ENCODE data around the gene ZMIZ1.

The ZMIZ1 gene

DNA sequence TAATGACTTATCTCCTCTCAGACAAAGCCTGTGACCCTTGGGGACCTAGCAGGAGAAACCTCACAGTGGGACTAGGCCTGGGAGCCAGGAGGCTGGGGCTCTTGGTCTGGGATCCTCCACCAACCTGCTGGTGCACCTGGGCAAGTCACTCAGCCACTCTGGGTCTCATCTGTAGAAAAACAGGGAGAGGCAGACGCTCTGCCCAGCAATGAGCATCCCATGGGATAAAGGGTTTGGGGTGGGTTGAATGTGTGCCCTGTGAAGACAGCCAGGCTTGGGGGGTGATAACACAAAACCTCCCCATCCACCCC is 81.6 kb downstream of the ZMIZ1 start:
- DNase-seq (ENCODE audit: low spot score), result no peak

DNA sequence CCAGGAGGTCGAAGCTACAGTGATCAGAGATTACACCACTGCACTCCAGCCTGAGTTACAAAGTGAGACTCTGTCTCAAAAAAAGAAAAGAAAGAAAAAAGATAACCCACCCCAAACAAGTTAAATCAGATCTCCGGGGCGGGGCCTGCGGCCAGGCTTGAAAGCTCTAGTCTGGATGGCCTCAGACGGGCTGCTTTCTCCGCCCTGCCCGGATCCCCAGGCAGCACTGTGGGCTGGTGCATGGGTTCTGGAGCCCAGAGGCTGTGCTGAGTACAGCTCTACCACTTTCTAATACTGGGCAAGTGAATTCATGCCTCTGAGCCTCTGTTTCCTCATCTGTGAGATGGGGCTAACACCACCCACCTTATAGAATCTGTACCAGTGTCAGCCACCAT is 83.7 kb downstream of the ZMIZ1 start:
- no peak for DNase-seq (ENCODE audit: low spot score)

DNA sequence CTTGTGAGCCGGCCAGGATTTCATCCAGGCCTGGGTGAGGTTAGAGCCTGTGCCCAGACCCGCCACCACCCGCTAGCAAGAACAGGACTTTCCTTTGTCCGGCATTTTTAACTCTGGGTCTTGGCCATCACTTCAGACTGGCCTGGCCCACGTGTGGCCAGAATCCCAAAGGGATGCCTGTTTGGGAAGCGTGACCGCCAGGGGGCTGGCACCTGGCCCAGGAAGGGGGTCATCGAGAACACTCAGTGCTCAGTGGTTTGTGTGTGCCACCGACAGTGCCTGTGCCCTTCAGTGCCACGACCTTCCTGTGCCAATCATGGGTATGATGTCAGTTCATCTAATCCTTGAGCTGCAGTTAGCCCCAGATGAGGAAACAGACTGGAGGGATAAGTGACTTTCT is 85.0 kb downstream of the ZMIZ1 start:
- no peak for DNase-seq (ENCODE audit: low spot score)

DNA sequence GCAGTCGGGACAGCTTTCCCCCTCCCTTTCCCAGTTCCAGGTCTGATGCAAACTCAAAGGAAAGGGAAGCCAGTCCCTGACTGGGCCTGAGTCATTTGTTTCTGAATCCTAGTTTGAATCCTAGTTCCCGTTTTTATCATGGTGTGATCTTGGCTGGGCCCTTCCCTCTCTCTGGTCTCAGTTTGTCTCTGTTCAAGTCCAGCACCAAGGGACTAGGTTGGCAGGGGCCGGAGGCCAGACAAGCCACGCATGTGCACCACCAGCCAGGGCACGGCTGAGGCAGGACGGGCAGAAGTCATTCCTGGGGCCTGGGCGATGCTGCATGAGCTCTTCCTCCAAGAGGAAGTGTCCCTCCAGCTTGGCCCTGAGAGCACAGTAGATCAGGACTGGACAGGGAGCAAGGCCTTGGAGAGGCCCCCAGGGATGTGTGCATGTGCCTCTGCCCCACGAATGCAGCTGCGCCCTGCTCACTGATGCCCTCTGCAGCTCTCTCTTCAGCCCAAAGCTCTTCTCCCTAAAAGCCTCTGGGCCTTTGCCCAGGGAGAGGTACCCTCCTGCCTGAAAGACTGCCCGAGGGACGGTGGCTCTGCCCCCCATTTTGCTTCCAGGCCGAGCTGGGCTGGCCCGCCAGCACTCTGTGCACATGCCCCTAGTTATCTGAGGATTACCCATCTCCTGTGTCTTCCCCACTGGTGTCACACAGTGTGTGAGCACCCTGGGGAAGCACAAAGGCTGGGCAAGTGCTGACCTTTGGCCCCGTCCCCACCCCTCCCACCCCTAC is 86.7 kb downstream of the ZMIZ1 start:
- peak; percentile 60 for DNase-seq (ENCODE audit: low spot score)

DNA sequence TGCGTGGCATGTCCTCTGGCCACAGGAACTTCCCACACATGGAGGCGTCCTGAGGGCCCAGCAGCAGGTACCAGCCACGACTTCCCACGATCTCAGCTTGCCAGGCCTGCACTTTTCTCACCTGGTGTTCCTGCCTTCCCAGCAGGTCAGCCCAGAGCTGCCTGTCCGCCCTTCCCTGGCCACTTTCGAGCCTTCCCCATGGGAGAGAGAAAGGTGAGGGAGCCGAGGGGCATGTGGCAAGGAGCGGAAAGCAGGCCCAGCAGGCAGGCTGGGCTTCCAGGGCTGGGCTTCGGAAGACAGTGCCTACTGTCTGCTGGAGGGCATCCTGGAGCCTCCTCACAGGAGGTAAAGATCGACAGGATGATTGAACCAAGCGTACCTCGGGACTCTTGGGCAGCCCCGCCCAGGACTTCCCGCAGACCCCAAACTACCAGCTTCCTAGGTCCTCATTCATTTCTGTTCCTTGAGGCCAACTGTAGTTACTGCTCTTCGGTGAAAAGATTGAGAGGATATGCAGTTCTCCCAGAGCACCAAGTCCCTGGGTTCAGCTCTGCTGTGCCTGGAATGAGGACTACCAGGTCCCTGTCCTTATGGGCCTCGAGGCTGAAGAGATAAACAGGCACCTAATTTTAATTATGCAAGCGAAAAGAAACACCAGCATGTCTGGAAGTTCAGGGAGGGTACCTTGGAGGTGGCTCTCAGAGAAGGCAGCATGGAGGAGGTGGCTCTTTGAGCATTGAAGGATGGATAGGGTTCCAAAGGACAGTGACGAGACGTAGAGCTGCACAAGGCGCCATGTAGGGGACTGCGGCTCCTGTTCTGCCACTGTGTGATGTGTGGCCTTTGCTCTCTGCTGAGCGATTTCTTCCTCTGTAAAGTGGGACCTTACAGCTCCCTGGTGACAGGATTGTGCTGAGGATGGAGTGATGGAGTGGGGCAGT is 87.8 kb downstream of the ZMIZ1 start:
- DNase-seq (ENCODE audit: low spot score), result no peak

DNA sequence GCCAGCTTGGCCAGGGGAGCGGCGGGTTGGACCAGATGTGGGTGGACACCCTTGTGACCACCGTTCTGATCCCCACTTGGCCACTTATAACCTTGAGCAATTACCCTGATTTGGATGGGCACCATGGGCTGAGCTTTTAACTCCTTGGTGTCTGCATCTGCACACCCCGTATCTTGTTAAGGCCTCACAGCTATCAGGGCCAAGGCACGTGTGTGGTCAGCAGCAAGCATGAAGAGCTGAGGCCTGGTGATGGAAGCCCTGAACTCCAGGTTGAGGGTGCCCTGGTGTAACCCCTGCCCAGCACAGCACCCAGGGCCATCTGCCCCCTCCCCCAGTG is 89.2 kb downstream of the ZMIZ1 start:
- no peak for DNase-seq (ENCODE audit: low spot score)

DNA sequence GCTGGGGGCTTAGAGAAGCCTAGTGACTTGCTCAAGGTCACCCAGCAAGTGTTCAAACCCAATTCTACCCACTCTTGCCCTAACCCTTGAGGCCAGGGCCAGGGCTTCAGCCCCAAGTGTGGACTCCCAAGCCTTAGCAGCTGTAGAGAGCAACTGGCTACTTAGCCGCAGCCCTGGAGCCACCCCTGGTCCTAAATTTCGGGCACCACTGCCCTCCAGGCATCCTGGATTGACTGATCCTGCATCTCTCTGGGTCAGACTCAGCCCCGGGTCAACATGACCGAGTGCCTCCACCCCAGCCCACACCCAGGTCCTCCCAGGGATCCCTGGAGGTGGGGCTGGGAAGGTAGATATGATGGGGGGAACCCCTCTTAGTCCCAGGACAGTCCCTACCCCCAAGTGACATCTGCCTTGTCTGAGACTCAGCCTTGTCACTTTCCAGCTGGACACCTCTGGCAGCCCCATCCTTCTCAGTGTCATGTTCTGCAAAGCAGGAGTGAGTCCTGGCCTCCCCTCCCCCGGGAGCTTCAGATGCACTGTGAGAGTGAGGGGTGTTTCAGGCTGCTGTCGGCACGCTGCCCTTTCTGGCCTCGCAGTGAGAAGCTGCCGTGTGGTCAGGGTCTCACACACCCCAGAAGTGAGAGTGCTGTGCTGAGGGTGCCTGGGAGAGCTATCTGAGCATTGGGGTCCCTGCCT is 89.8 kb downstream of the ZMIZ1 start:
- DNase-seq (ENCODE audit: low spot score), result no peak

DNA sequence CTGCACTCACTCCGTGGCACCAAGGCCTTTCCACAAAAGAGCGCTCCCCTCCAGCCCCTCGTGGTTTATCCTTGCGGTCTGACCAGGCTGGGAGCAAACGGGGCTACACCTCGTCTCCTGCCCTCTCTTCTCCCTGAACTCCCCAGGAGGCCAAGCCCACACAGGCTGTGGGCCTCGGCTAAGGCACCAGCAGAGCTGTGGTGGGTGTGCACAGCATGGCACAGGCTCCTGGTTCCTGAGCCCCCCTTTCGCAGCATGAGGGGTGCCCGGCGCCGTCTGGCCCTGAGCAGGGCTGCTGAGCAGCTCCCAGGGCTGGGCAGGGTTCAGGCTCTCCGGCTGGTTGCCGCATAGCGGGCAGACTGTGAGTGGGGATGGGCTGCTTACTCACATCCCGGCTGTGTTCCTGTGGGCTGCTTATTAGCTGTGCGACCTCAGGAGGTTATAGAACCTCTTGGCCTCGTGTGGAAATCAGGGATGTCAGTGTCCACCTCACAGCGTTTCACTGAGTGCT is 90.4 kb downstream of the ZMIZ1 start:
- DNase-seq (ENCODE audit: low spot score), result peak; percentile 90

DNA sequence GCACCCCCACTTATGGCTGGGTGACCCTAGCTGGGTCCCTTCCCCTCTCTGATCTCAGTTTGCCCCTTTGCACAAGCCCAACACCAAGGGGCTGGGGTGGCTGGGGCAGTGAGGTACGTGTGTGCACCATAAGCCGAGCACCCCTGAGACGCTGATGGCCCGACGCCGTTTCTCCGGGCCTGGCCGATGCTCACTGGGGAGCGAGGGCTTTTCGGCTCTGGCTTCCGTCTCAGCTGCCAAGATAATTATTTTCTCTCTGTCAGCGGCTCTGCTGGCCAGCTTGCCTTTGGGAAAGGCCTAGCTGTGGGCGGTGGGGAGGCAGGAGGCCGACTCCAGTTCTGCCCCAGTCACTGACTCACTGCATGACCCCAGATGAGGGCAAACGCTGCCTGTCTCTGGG is 91.0 kb downstream of the ZMIZ1 start:
- DNase-seq (ENCODE audit: low spot score), result peak; percentile 84

DNA sequence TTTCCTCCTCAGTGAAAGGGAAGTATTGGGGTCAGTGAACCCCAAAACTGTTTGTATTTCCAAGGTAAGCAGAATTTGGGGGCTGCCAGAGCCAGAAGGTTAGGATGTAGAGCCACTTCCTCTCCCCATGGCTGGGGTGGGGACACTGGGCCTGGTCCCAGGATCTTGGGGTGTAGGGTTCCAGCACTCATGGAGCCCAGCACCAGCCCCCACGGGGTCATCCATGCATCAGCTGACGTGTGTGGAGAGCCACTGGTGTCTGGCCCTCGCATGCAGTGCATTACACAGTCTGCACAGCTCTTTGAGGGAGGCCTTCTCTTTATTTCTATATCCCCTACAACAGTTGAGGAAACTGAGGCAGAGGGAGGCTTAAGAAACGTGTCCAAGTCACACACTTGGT is 91.4 kb downstream of the ZMIZ1 start:
- DNase-seq (ENCODE audit: low spot score), result no peak

DNA sequence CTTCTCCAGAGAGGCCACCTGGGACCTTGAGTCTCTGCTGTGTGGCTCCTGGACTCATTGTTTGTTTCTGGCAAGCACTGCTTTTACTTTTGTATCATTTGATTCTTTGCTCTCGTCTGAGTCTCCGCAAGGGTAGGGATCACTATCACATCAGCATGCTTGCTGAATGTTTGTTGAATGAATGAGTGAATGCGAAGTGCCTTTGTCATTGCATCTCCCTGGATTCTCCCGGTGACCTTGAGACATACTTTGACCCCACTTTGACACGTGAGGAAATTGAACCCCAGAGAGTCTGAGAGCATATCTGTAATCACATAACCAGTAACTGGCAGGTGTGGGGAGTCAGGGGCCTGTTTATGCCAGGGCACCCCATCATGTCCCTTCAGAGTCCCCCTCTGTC is 92.8 kb downstream of the ZMIZ1 start:
- no peak for DNase-seq (ENCODE audit: low spot score)

DNA sequence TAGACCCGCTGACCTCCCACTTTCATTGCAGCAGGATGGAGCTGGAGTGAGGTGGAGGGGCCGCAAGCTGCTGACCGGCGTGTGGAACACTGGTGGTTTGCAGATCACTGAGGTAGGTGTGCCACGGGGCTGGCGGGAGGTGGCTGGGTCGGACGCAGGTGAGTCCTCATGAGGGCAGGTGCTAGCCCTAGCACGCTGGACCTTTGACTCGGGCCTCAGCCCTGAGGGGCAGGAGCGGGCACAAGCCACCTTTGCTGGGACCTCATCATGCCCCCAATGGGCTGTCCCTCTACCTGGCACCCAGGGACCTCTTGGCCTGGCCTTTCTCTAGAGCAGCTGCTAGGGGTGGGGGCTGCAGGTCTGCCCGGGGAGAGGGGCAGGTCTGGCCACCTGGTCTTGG is 93.3 kb downstream of the ZMIZ1 start:
- DNase-seq (ENCODE audit: low spot score), result no peak

DNA sequence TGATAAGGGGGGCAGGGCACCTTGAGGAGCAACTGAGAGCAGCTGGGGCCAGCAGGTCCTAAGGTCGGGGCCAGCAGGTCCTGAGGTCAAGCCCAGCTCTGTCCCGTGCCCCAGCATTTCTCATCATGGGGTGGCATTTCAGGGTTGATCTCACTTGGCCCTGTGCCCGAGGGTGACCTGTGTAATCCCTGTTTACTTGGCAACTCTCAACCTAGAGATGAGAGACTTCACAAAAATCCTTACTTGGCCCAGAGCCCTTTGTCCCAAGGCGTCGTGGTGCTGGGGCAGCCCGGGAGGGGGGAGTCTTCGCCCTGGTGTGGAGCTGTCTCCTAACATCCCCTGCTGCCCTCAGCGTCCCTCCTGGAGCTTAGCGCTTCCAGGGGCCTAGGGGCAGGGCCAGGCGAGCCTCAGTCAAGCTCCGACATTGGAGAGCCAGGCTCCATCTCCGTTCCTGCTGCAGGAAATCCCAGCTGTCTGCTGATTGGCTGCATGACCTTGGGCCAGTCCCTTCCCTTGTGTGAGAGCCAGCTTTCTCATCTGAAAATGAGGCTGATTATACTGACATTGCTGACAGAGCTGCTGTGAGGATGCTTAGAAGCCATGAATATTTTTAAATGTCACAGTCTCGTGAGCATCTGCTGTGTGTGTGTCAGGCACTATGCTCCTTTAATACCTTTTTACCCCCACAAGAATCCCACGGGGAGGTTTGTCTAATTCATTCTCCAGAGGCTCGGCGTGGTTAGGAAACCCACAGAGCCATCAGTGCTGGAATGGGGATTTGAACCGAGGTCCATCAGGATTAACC is 94.3 kb downstream of the ZMIZ1 start:
- no peak for DNase-seq (ENCODE audit: low spot score)

DNA sequence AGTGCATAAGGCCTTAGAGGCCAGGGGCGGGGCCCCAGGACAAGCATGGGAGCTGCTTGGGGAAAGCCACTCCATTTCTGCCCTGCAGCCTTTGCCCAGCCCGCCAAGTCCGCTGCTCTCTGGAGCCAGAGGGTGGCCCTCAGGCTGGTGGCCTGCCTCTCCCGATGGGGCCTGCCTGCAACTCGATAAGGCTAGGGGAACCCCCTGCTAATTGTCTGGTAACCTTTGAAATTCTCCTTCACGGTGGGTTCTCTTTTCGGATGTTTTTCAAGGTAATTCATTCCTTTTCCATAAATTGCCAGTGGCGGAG is 94.9 kb downstream of the ZMIZ1 start:
- DNase-seq (ENCODE audit: low spot score), result no peak

DNA sequence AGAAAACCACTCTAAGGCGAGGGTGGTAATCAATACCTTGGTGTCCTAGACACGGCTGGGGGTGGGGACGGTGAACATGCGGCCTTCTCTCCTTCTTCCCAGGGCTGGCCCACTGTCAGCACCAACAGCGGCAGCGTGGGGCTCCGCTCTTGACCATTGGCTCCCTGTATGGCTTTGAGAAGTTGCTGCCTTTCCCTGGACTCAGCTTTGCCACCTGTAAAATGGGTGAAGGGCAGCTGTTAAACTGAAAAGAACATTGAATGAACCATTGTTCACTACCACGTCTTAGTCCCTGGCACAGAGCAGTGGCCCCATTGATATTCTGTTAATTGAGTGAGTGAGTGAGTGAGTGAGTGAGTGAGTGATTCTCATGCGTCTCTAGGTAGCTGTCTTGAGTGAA is 95.3 kb downstream of the ZMIZ1 start:
- DNase-seq (ENCODE audit: low spot score), result no peak

DNA sequence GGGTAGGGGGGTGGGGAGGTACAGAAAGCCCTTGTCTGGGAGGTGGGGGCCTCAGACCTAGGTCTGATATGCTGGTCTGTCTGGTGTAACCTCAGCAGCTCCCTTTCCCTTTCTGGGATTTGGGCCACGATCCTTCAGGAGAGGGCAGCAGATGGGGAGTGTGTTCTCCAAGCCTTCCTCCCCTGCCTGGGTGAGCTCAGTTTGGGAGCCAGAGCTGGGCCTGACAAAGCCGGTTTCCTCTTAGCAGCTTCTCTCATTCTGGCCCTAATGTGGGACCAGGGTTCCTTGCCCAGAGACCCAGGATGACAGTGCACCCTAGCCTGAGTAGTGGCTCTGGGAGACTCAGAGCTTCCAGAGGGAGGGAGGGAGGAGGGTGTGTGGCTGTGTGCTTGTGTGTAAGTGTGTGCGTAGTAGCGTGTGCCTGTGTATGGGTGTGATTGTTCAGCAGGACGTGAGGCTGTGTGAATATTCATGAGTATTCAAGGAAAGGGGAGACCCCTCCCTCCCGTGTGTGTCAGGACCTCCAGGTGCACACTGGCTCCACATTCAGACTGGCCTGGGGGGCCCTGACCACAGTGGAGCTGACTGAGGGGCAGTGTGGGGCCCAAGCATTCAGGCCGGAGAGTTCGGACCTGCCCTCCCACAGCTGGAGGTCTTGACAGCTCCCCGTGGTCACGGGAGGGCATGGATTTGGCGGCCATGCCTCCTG is 96.5 kb downstream of the ZMIZ1 start:
- DNase-seq (ENCODE audit: low spot score), result no peak

DNA sequence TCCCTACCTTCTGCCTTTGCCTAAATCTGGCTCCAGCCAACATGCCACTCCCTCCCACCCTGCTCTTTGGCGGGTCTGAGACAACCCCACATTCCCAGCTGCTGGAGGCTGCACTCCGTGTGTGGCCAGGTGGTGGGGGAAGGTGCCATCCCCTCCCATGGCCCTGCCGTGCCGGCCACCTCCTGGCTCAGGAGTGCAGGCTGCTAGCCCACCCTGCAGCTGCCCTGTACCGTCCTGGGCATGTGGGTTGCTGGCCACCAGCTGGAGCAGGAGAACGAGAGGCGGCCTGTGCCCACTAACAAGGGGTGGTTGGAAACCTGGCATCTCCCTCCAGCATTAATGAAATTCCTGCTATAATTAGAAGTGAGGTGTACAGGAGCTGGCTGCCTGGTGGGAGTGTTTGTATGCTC is 97.6 kb downstream of the ZMIZ1 start:
- no peak for DNase-seq (ENCODE audit: low spot score)

DNA sequence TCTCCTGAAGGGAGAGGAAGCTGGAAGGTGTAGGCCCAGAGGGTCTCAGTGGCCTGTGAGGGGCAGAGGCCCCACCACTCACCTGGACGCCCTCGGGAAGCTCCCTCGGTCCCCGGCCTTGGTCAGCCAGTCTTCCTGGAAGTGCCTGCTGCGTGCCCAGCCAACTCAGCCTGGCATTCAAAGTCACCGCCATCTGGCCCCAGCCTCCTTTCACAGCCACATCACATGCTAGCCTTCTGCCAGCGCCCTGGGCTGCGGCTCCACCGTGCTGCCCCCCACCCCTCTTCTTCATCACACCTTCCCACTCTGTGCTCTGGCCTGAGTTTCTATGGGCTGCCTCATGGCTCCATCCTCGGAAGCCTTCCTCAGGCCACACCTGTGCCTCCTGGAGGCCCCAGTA is 98.0 kb downstream of the ZMIZ1 start:
- DNase-seq (ENCODE audit: low spot score), result no peak

DNA sequence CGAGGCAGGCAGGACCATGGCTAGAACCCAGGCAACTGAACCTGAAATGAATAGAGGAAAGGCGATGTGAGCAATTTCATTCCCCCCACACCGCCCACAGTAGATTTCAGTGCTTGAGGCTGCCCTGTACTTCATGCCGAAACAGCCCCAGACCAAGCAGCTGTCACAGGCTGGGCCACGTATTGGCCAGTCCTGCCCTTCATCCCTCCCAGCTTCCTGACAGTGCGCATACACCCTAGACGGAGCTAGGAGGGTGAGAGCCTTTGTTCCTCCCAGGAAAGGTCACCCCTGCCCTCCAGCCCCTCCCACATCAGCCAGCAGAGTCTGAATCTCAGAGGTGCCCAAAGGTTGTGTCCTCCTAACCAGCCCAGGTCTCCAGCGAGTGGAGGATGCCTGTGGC is 98.8 kb downstream of the ZMIZ1 start:
- DNase-seq (ENCODE audit: low spot score), result no peak

DNA sequence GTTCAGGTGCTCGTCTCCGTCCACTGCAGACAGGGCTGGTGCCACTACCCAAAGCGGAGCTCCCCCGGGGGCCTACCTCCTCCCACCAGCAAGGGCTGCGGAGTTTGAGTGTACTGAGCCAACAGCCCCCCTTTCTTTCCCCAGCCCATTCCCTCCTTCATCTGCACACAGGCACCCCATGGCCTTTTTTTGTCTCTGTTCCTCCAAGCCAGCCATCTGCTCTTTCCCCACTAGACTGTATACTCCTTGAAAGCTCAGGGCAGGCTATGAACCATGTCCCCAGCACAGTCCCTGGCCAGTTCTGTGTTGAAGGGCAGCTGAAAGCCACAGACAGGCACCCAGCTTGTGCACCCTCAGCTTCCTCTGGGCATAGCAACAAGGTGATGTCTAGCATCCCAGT is 99.4 kb downstream of the ZMIZ1 start:
- no peak for DNase-seq (ENCODE audit: low spot score)

DNA sequence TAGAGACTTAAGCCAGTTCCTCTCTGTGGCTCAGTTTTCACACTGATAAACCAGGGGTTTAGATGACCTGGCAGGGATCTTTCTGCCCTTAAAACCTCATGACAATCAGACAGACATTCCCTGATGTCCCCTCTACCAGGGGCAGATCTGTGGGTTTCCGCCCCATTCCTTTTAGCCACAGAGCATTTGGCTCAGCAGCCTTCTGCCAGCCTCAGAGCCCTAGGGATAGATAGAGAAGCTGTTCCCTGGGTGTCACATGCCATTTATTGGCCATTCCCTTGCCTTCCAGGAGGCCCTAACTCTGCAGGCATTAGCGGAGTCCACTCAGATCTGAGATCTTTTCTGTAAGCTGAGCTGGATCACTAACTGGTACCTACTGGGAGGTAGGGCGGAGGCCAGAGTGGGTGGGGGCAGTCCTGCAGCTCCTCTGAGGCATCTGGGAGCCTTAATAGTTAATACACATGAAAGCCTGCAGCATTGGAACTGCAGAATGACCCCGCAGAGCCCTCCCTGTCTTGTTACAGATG is 101.5 kb downstream of the ZMIZ1 start:
- DNase-seq (ENCODE audit: low spot score), result no peak

Measured in hepatic stellate cell (primary cell).